ENCODE data around the gene TRIM52. TPM values are rescaled to one million over a fixed set of nuclear protein-coding genes. Genes with fewer than 3 reads are reported as not detected.
A peak's percentile ranks its signal among the peaks of the same experiment; 100 is the strongest.

The TRIM52 gene
- total and polyA plus RNA-seq, 2 of the 13 experiments (the other 11 are each of a cell fraction or from before 2014, with no cell fraction given): 7.2 to 11.6 TPM

GRCh38 chr5:181243564-181244343 lies 17.2 kb downstream of the TRIM52 start, which contains the start of gene RACK1 (continued):
- TF ChIP-seq, protein P1, sequence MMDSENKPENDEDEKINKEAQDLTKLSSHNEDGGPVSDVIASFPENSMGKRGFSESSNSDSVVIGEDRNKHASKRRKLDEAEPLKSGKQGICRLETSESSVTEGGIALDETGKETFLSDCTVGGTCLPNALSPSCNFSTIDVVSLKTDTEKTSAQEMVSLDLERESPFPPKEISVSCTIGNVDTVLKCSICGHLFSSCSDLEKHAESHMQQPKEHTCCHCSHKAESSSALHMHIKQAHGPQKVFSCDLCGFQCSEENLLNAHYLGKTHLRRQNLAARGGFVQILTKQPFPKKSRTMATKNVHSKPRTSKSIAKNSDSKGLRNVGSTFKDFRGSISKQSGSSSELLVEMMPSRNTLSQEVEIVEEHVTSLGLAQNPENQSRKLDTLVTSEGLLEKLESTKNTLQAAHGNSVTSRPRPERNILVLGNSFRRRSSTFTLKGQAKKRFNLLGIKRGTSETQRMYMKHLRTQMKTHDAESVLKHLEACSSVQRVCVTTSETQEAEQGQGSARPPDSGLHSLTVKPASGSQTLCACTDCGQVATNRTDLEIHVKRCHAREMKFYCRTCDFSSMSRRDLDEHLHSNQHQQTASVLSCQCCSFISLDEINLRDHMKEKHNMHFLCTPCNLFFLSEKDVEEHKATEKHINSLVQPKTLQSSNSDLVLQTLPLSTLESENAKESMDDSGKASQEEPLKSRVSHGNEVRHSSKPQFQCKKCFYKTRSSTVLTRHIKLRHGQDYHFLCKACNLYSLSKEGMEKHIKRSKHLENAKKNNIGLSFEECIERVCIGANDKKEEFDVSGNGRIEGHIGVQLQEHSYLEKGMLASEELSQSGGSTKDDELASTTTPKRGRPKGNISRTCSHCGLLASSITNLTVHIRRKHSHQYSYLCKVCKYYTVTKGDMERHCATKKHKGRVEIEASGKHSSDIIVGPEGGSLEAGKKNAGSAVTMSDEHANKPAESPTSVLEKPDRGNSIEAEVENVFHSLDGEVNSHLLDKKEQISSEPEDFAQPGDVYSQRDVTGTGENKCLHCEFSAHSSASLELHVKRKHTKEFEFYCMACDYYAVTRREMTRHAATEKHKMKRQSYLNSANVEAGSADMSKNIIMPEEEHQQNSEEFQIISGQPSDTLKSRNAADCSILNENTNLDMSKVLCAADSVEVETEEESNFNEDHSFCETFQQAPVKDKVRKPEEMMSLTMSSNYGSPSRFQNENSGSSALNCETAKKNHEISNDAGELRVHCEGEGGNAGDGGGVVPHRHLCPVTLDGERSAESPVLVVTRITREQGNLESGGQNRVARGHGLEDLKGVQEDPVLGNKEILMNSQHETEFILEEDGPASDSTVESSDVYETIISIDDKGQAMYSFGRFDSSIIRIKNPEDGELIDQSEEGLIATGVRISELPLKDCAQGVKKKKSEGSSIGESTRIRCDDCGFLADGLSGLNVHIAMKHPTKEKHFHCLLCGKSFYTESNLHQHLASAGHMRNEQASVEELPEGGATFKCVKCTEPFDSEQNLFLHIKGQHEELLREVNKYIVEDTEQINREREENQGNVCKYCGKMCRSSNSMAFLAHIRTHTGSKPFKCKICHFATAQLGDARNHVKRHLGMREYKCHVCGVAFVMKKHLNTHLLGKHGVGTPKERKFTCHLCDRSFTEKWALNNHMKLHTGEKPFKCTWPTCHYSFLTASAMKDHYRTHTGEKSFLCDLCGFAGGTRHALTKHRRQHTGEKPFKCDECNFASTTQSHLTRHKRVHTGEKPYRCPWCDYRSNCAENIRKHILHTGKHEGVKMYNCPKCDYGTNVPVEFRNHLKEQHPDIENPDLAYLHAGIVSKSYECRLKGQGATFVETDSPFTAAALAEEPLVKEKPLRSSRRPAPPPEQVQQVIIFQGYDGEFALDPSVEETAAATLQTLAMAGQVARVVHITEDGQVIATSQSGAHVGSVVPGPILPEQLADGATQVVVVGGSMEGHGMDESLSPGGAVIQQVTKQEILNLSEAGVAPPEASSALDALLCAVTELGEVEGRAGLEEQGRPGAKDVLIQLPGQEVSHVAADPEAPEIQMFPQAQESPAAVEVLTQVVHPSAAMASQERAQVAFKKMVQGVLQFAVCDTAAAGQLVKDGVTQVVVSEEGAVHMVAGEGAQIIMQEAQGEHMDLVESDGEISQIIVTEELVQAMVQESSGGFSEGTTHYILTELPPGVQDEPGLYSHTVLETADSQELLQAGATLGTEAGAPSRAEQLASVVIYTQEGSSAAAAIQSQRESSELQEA (CRISPR knock-in tag; IDR thresholded peaks at IDR 0.05; ENCODE audit: not compliant biosample characterization): peak; percentile 73
- peak; percentile 45; the same call in 1 of the 2 replicates for TF ChIP-seq LBX2 (CRISPR knock-in tag; IDR thresholded peaks at IDR 0.05; ENCODE audit: borderline replicate concordance)
- peak; percentile 73; the same call in 1 of the 2 replicates for TF ChIP-seq ZNF234 (CRISPR knock-in tag; conservative IDR thresholded peaks at IDR 0.05)
- 0 out of 2 replicates have a peak, but pooled peaks have one; percentile 36 for TF ChIP-seq ERF (CRISPR knock-in tag; IDR thresholded peaks at IDR 0.05)
- no peak for TF ChIP-seq SKI (IDR thresholded peaks at IDR 0.05; ENCODE audit: partially characterized antibody)
- no peak for TF ChIP-seq HNF1A (IDR thresholded peaks at IDR 0.05; ENCODE audit: low read depth)
- TF ChIP-seq HNF1A (CRISPR knock-in tag; IDR thresholded peaks at IDR 0.05; ENCODE audit: borderline replicate concordance): 0 out of 2 replicates have a peak, but pooled peaks have one; percentile 16
- TF ChIP-seq SETDB1 (CRISPR knock-in tag; IDR thresholded peaks at IDR 0.05; ENCODE audit: borderline replicate concordance): no peak
- peak; percentile 65 for TF ChIP-seq ZMYM4 (CRISPR knock-in tag; IDR thresholded peaks at IDR 0.05)
- peak; percentile 61; the same call in 1 of the 2 replicates for TF ChIP-seq KDM5A (IDR thresholded peaks at IDR 0.05; ENCODE audit: borderline replicate concordance, low read length)
- peak; percentile 62; the same call in 1 of the 2 replicates for TF ChIP-seq REL (CRISPR knock-in tag; conservative IDR thresholded peaks at IDR 0.05)
- no peak for TF ChIP-seq PHF21A (CRISPR knock-in tag; IDR thresholded peaks at IDR 0.05)
- peak; percentile 87; the same call in 1 of the 2 replicates for TF ChIP-seq MXD1 (CRISPR knock-in tag; IDR thresholded peaks at IDR 0.05)
- TF ChIP-seq ZNF563 (CRISPR knock-in tag; IDR thresholded peaks at IDR 0.05): peak; percentile 79
- no peak; the same call in 1 of the 2 replicates for TF ChIP-seq MTF1 (CRISPR knock-in tag; IDR thresholded peaks at IDR 0.05)

Data from HepG2 (cell line).